ENCODE data around the gene AKAP8L. TPM values are rescaled to one million over a fixed set of nuclear protein-coding genes. Genes with fewer than 3 reads are reported as not detected.
A peak's percentile ranks its signal among the peaks of the same experiment; 100 is the strongest.

Gene AKAP8L
- total RNA-seq, 3 donors from 2014 or later = 74.4 to 111 (median 96.0) TPM

DNA sequence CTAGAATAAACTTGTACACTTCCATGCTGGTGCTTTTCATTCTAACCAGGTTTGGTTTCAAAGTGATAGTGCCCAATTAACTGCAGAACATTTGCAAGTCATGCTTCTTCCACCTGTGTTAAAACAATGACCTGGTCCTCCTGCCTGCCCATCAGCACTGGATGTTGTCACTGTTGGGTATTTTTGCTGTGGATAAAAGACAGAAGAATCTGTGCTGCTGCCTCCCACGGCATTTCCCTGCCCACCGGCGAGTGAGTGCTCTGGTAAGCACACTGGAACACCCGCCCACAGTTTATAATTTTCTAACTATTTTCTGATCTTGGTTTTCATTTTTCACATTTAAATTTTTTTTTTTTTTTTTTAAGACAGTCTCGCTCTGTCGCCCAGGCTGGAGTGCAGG is 36.9 kb downstream of the AKAP8L start:
- intact Hi-C loops (cut with DNase I, micrococcal nuclease) = no loop called here
- TF ChIP-seq, protein P1, sequence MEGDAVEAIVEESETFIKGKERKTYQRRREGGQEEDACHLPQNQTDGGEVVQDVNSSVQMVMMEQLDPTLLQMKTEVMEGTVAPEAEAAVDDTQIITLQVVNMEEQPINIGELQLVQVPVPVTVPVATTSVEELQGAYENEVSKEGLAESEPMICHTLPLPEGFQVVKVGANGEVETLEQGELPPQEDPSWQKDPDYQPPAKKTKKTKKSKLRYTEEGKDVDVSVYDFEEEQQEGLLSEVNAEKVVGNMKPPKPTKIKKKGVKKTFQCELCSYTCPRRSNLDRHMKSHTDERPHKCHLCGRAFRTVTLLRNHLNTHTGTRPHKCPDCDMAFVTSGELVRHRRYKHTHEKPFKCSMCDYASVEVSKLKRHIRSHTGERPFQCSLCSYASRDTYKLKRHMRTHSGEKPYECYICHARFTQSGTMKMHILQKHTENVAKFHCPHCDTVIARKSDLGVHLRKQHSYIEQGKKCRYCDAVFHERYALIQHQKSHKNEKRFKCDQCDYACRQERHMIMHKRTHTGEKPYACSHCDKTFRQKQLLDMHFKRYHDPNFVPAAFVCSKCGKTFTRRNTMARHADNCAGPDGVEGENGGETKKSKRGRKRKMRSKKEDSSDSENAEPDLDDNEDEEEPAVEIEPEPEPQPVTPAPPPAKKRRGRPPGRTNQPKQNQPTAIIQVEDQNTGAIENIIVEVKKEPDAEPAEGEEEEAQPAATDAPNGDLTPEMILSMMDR (IDR thresholded peaks at IDR 0.05) = no peak
- H3K4me1 ChIP-seq (ENCODE audit: low read depth) = peaks cover 14% of the 10 kb centered on the region
- H3K36me3 ChIP-seq (ENCODE audit: low read depth) = no peaks in the 10 kb centered on the region
- ATAC-seq (no peak), DNase-seq (no peak)
- H3K4me3 ChIP-seq = no peak overlapping the region
- H3K9me3 ChIP-seq = no peaks in the 10 kb centered on the region

DNA sequence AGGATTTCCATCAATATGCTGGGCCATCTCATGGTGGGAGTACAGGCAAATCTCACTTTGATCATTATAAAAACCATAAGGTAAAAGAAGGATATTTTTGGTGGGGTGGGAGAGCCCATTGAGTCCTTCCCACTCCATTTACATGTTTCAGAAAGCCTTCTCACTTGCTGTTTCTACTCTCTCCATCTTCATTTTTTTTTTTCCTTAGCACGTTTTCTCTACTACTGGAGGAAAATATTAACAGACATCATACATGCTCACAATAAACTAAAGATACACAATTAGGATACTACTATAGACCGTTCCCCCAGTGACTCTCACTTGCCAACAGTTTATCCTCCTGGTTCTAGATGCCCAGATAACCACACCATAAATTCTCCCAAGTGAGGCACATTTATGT is 37.4 kb downstream of the AKAP8L start:
- no peak overlapping the region for H3K4me3 ChIP-seq
- H3K36me3 ChIP-seq (ENCODE audit: low read depth) = no peaks in the 10 kb centered on the region
- peaks cover 14% of the 10 kb centered on the region for H3K4me1 ChIP-seq (ENCODE audit: low read depth)
- no peak for ATAC-seq
- TF ChIP-seq, protein P1 (IDR thresholded peaks at IDR 0.05) = no peak
- no peaks in the 10 kb centered on the region for H3K9me3 ChIP-seq
- intact Hi-C loops (cut with DNase I, micrococcal nuclease) = no loop called here
- DNase-seq = no peak

DNA sequence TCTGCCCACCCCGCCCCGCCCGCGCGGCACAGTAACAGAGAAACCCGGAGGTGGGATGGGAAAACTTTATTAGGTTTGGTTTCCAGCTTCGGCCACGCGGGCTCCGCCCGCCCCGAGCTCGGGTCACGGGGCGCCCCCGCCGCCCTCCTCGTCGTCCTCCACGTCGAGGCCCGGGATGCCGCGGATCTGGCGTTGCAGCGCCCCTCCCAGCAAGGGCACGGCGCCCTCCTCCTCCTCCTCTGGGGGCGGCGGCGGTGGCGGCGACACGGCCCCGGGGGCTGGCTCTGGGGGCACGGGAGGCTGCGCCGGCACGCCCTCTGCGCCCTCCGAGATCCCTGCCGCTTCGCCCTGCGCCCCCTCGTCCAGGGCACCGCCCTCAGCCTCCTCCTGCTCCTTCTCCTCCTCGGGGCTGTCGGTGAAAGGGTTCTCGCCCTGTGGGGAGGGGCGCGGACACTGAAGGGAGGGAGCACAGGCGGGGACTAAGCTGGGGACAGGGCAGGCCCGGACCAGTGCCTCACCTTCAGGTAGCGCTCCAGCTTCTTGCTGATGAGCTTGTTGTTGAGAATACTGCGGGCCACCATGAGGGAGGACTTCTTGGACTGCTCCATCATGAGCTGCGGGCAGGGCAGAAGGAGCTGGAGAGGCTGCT is 38.7 kb downstream of the AKAP8L start:
- TF ChIP-seq, protein P1 (IDR thresholded peaks at IDR 0.05) = no peak

DNA sequence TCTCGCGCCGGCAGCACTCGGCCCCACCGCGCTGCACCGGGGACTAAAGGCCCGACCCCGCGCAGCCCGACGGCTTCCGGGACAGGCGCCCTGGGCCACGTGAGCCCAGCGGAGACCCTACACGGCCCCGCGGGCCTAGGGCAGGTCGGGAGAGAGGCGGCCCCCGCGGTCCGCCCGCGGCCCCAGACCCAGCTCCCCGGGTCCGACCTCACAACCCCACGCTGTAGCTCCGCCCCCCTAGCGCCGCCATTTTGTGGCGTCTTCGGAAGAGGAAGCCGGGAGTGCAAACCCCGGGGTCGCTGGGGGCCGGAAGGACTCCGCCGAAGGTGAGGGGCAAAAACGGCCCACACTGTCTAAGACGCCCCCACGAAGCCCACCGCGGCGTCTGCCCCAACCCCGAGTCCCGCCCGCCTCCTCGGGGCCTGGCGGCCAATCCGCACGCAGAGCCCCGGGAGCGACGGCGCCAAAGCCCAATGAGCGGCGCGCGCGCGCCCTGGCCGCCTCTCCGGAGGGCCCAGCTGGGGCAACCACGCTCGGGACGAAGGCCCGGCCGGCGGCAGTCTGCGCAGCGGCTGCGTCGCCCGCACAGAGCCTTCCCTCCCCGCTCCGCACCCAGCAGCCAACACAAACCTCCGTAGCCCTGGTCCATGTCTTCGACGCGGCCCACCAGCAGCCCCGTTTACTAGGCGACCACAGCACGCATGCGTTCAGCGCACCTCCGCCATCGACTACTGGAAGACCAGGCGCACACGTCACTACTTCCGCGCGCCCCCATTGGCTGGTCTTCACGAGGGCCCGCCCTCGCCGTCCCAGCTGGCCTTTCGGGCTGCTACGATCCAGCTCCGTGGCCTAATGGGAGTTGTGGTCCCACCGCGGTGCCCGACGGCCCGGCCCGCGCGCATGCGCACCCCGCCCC is 39.4 kb downstream of the AKAP8L start, which contains the start of gene AKAP8:
TSS of gene AKAP8 (minus strand) at position 705 of the 916 bp plus-strand sequence. CDS start at position 649, 56 bp downstream.
- no peaks in the 10 kb centered on the region for H3K9me3 ChIP-seq
- H3K4me1 ChIP-seq (ENCODE audit: low read depth) = peaks cover 14% of the 10 kb centered on the region
- DNase-seq = peak; percentile 99
- peak; percentile 93 for ATAC-seq
- no peaks in the 10 kb centered on the region for H3K36me3 ChIP-seq (ENCODE audit: low read depth)
- TF ChIP-seq, protein P1 (IDR thresholded peaks at IDR 0.05) = no peak
- intact Hi-C loops (cut with DNase I, micrococcal nuclease) = no loop called here
- H3K4me3 ChIP-seq = peak within 1 kb of the TSS; percentile 96

More for the DNA sequence above, 38.7 kb downstream of the AKAP8L start:
- Histone ChIP-seq H3K9me3 (no peaks in the 10 kb centered on the region), H3K4me3 (peak overlapping the region; percentile 96), H3K36me3 (ENCODE audit: low read depth) (no peaks in the 10 kb centered on the region), H3K4me1 (ENCODE audit: low read depth) (peaks cover 14% of the 10 kb centered on the region)
- intact Hi-C loops (cut with DNase I, micrococcal nuclease) = no loop called here
- peak; percentile 56 for ATAC-seq
- DNase-seq = peak; percentile 70 to 85 (median 83)

DNA sequence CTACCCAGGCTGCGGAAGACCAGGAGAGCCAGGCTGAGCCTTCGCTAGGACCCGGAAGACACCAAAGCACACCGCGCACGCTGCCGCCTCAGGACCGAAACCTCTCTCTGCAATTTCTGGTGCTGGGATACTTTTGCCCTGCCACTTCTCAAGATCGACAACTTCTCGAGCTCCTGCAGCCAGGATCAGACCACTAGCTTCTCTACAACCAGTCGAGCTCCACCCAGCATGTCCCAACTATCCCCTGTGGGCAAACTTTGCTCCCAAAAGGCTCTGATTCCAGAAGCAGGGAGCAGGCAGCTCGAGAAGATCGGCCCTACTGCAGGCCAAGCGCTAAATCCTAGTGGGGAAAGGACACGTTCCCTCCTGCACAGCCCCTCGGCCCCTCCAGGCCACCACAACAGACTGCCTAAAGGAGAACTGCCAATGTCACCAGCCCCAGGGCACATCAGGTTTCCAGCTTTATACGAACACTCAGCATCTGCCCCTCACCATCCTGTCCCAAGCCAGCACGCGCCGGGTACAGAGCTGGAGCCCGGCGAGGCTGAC is 40.2 kb downstream of the AKAP8L start:
- H3K4me3 ChIP-seq = peak overlapping the region; percentile 96
- TF ChIP-seq, protein P1 (IDR thresholded peaks at IDR 0.05) = no peak
- H3K9me3 ChIP-seq = no peaks in the 10 kb centered on the region
- intact Hi-C loops (cut with DNase I, micrococcal nuclease) = no loop called here
- ATAC-seq = peak; percentile 37
- no peaks in the 10 kb centered on the region for H3K36me3 ChIP-seq (ENCODE audit: low read depth)
- peaks cover 14% of the 10 kb centered on the region for H3K4me1 ChIP-seq (ENCODE audit: low read depth)
- peak; percentile 70 to 77 (median 73) for DNase-seq
